PC-3 (cell line): Measurements from ENCODE around the gene TGFBI. TPM values are rescaled to one million over a fixed set of nuclear protein-coding genes. Genes with fewer than 3 reads are reported as not detected.

Experiments
- ATAC-seq: fragments of 200-7000 bp; cut with Tn5 transposase; 2 replicates; pipeline ENCODE4 v1.9.1; 2020; ENCODE audit warnings: mild to moderate bottlenecking, moderate library complexity
- BruUV-seq: library from RNA; stranded (reverse); fragments of 400-500 nt; replicated peaks from 2 replicates; lab custom pipeline; 2021; lab: Mats Ljungman, UMichigan
- CTCF ChIA-PET: fragments of 300-600 bp; sonication (Branson Sonifier 250); formaldehyde crosslinking; loops from one replicate; lab custom pipeline; 2022; ENCODE audit warnings: antibody characterized with exemption; lab: Charles Lee
- POLR2A ChIA-PET: fragments of 300-600 bp; sonication (Branson Sonifier 250); formaldehyde crosslinking; loops from one replicate; lab custom pipeline; 2022; ENCODE audit warnings: antibody characterized with exemption; ENCODE audit not compliant: unreplicated experiment; lab: Charles Lee
- DNase-seq: peaks from one replicate; pipeline ENCODE4 v3.0.0-alpha.2; 2015
- H2AFZ ChIP-seq: fragments of 300-600 bp; sonication (generic); 2 replicates; pipeline ENCODE4 v1.6.0; 2016; ENCODE audit warnings: antibody characterized with exemption, low read length
- H3F3A ChIP-seq: fragments of 300-600 bp; sonication (generic); one replicate; pipeline ENCODE4 v1.6.0; 2017; ENCODE audit warnings: antibody characterized with exemption, low read length, control low read depth, mild to moderate bottlenecking; ENCODE audit not compliant: unreplicated experiment
- H3K27ac ChIP-seq: fragments of 300-600 bp; sonication (generic); 2 replicates; pipeline ENCODE4 v1.5.1; 2016; ENCODE audit warnings: mild to moderate bottlenecking, low read length
- H3K27me3 ChIP-seq: fragments of 300-600 bp; sonication (generic); 2 replicates; pipeline ENCODE4 v1.6.1; 2016; ENCODE audit warnings: low read length, mixed read lengths
- H3K36me3 ChIP-seq: fragments of 300-600 bp; sonication (generic); 2 replicates; pipeline ENCODE4 v1.6.1; 2016; ENCODE audit warnings: low read depth, mixed run types, low read length, mixed read lengths
- H3K4me1 ChIP-seq: fragments of 300-600 bp; sonication (generic); 2 replicates; pipeline ENCODE4 v1.5.1; 2016; ENCODE audit warnings: low read length; ENCODE audit not compliant: insufficient read depth
- H3K4me2 ChIP-seq: fragments of 300-600 bp; sonication (generic); 2 replicates; pipeline ENCODE4 v1.6.0; 2016; ENCODE audit warnings: low read length
- H3K4me3 ChIP-seq: fragments of 300-600 bp; sonication (generic); 2 replicates; pipeline ENCODE4 v1.5.1; 2016; ENCODE audit warnings: mild to moderate bottlenecking, low read length, mixed read lengths
- H3K79me2 ChIP-seq: fragments of 300-600 bp; sonication (generic); 2 replicates; pipeline ENCODE4 v1.6.1; 2017; ENCODE audit warnings: low read length, mixed read lengths
- H3K9ac ChIP-seq: fragments of 300-600 bp; sonication (generic); 2 replicates; pipeline ENCODE4 v1.6.0; 2016; ENCODE audit warnings: mild to moderate bottlenecking, low read length
- H3K9me2 ChIP-seq: fragments of 300-600 bp; sonication (generic); replicated peaks from 2 replicates; pipeline ENCODE4 v1.6.1; 2016; ENCODE audit warnings: mixed run types, low read length, mixed read lengths
- H3K9me3 ChIP-seq: fragments of 300-600 bp; sonication (generic); 2 replicates; pipeline ENCODE4 v1.6.1; 2016; ENCODE audit warnings: low read length, mixed read lengths
- H4K20me1 ChIP-seq: fragments of 300-600 bp; sonication (generic); 2 replicates; pipeline ENCODE4 v1.6.1; 2016; ENCODE audit warnings: low read length, mixed read lengths
- CTCF ChIP-seq: fragments of 300-600 bp; sonication (generic); conservative IDR thresholded peaks from 2 replicates; pipeline ENCODE4 v1.5.1; 2017; ENCODE audit warnings: antibody characterized with exemption, low read depth, mild to moderate bottlenecking, low read length
- EZH2 ChIP-seq: fragments of 300-600 bp; sonication (generic); IDR thresholded peaks from one replicate; pipeline ENCODE4 v1.6.1; 2017; ENCODE audit warnings: antibody characterized with exemption, mild to moderate bottlenecking, low read length; ENCODE audit not compliant: unreplicated experiment
- EZH2phosphoT487 ChIP-seq: fragments of 300-600 bp; sonication (generic); IDR thresholded peaks from 2 replicates; pipeline ENCODE4 v1.6.1; 2018; ENCODE audit warnings: mild to moderate bottlenecking, antibody characterized with exemption, low read length, borderline replicate concordance
- intact Hi-C: fragments of 100-400 bp; cut with micrococcal nuclease; formaldehyde crosslinking; loops from 2 replicates; pipeline ENCODE4 v1.9.0; 2023
- total RNA-seq: library from RNA; depleted of rRNA; stranded (reverse); fragments of >200 nt; gene quantifications from 2 replicates; pipeline ENCODE4 v1.2.3, GENCODE V29; 2014

TGFBI gene
- total RNA-seq, 1 experiment from 2014 or later = 4.8 TPM

- no TSS peak for BruUV-seq
These were observed 38.6 kb downstream of the TGFBI start for GRCh38 chr5:136067422-136067821.

GRCh38 chr5:136070486-136071285 is 41.9 kb downstream of the TGFBI start:
- Histone ChIP-seq H3K9me3 (no peaks in the 10 kb centered on the region), H3F3A (no peaks in the 10 kb centered on the region), H2AFZ (no peak overlapping the region), H3K4me3 (no peak overlapping the region), H3K4me2 (no peak overlapping the region), H3K36me3 (no peaks in the 10 kb centered on the region), H3K9ac (no peak overlapping the region), H3K4me1 (no peaks in the 10 kb centered on the region), H3K79me2 (no peaks in the 10 kb centered on the region), H3K27ac (no peak overlapping the region), H3K9me2 (no peaks in the 10 kb centered on the region), H3K27me3 (no peaks in the 10 kb centered on the region), H4K20me1 (no peaks in the 10 kb centered on the region)
- TF ChIP-seq EZH2 = no peak
- TF ChIP-seq CTCF = no peak
- no peak for TF ChIP-seq EZH2phosphoT487
- BruUV-seq = no TSS peak
- intact Hi-C loops = no loop called here
- CTCF ChIA-PET = no interaction called here
- POLR2A ChIA-PET = no interaction called here
- DNase-seq (no peak), ATAC-seq (no peak)

More at GRCh38 chr5:136067422-136067821, 38.6 kb downstream of the TGFBI start:
- H3K79me2 ChIP-seq = no peaks in the 10 kb centered on the region
- no peak overlapping the region for H3K4me2 ChIP-seq
- no peak for ATAC-seq
- TF ChIP-seq EZH2phosphoT487 (no peak), CTCF (no peak), EZH2 (no peak)
- ChIA-PET CTCF (no interaction called here), POLR2A (no interaction called here)
- DNase-seq = no peak
- H3K9me3 ChIP-seq = no peaks in the 10 kb centered on the region
- no peak overlapping the region for H3K9ac ChIP-seq
- H3K4me1 ChIP-seq = no peaks in the 10 kb centered on the region
- H3K36me3 ChIP-seq = no peaks in the 10 kb centered on the region
- H3K27ac ChIP-seq = no peak overlapping the region
- no peaks in the 10 kb centered on the region for H3K9me2 ChIP-seq
- no peaks in the 10 kb centered on the region for H3F3A ChIP-seq
- H3K4me3 ChIP-seq = no peak overlapping the region
- no peaks in the 10 kb centered on the region for H3K27me3 ChIP-seq
- H2AFZ ChIP-seq = no peak overlapping the region
- H4K20me1 ChIP-seq = no peaks in the 10 kb centered on the region
- intact Hi-C loops = loop anchor here (10.0 kb wide), 1 partner anchor 503 kb away; no protein-coding TSS in a partner anchor
